Measurements from ENCODE around the gene RPTOR. TPM values are rescaled to one million over a fixed set of nuclear protein-coding genes. Genes with fewer than 3 reads are reported as not detected.

RPTOR gene
- total RNA-seq, 1 experiment from 2014 or later = 25.1 TPM

GRCh38 chr17:80980397-80981061 lies 435.9 kb downstream of the RPTOR start:
- H3K23ac ChIP-seq (ENCODE audit: insufficient read length, low read depth, low read length) = no peak overlapping the region
- no peak overlapping the region for H3K56ac ChIP-seq (ENCODE audit: insufficient read length, low read depth, low read length)
- 93% methylated on average over 3 of the region's 7 CpGs for WGBS (ENCODE audit: extremely low coverage, insufficient read length, low lambda C conversion rate)
- H3K27me3 ChIP-seq (ENCODE audit: insufficient read depth, low read length) = no peaks in the 10 kb centered on the region
- no peak overlapping the region for H3K18ac ChIP-seq (ENCODE audit: insufficient read length, low read depth, low read length)
- TF ChIP-seq CTCF (conservative IDR thresholded peaks at IDR 0.05) = no peak
- no peak overlapping the region for H2BK20ac ChIP-seq (ENCODE audit: low read depth, low read length, poor library complexity, severe bottlenecking)
- no peaks in the 10 kb centered on the region for H3K79me1 ChIP-seq (ENCODE audit: insufficient read depth, low read depth, low read length, poor library complexity, severe bottlenecking)
- H3K9me3 ChIP-seq (ENCODE audit: control insufficient read depth, low read depth, low read length) = no peaks in the 10 kb centered on the region
- no peak overlapping the region for H3K14ac ChIP-seq (ENCODE audit: insufficient read depth, low read length)
- no peak overlapping the region for H2BK120ac ChIP-seq (ENCODE audit: low read depth, low read length, poor library complexity, severe bottlenecking)
- H3K27ac ChIP-seq (ENCODE audit: insufficient read length, low read depth, low read length) = no peak overlapping the region
- H2BK5ac ChIP-seq (ENCODE audit: insufficient read length, low read length) = no peak overlapping the region
- H2AK5ac ChIP-seq (ENCODE audit: insufficient read length, low read length) = no peak overlapping the region
- H3K36me3 Mint-ChIP-seq (ENCODE audit: insufficient read depth in 1 of 3, low read depth in 3 of 3) = no peaks in the 10 kb centered on the region
- H3K4me3 Mint-ChIP-seq = peak overlapping the region; percentile 17 to 76
- H3T11ph ChIP-seq (ENCODE audit: low read length) = no peak overlapping the region
- H4K20me1 ChIP-seq (ENCODE audit: control insufficient read depth, insufficient read depth, insufficient read length) = no peaks in the 10 kb centered on the region
- peaks cover 13 to 20% of the 10 kb centered on the region in 2 experiments for H3K4me1 Mint-ChIP-seq
- H3K27ac Mint-ChIP-seq = no peak overlapping the region
- H2BK12ac ChIP-seq (ENCODE audit: insufficient read length, low read depth, low read length) = no peak overlapping the region
- peaks cover 31% of the 10 kb centered on the region for H3K27me3 Mint-ChIP-seq (ENCODE audit: low read depth)
- H3K4me1 ChIP-seq (ENCODE audit: insufficient read depth, low read length) = no peaks in the 10 kb centered on the region; the same call in 1 of the 2 replicates
- no peak overlapping the region for H2AFZ ChIP-seq (ENCODE audit: low read length)
- no peaks in the 10 kb centered on the region for H3K79me2 ChIP-seq (ENCODE audit: insufficient read depth, low read length)
- H3K4me2 ChIP-seq (ENCODE audit: insufficient read depth, insufficient read length, low read length) = no peak overlapping the region
- DNase-seq = no peak
- H4K8ac ChIP-seq (replicated peaks; ENCODE audit: insufficient read length, low read depth, low read length) = no peak overlapping the region
- H2BK15ac ChIP-seq (ENCODE audit: low read depth, low read length) = no peak overlapping the region
- no peak overlapping the region for H4K5ac ChIP-seq (ENCODE audit: insufficient read length, low read depth, low read length)
- no peaks in the 10 kb centered on the region; a peak in 1 of 5 replicates for H3K9me3 Mint-ChIP-seq
- no peak overlapping the region for H3K4ac ChIP-seq (ENCODE audit: low read depth, low read length)
- no peak overlapping the region for H3K9ac ChIP-seq (ENCODE audit: extremely low read depth, insufficient read length, low read length)
- no peak overlapping the region for H4K91ac ChIP-seq (ENCODE audit: insufficient read length, low read depth, low read length)
- no peaks in the 10 kb centered on the region for H3K23me2 ChIP-seq (ENCODE audit: insufficient read length, low read depth, low read length, poor library complexity, severe bottlenecking)

All from H9 (cell line).